IMR-90 (cell line): ENCODE results near the gene STARD8. TPM values are rescaled to one million over a fixed set of nuclear protein-coding genes. Genes with fewer than 3 reads are reported as not detected.

Experiments
- ATAC-seq: fragments of 200-7000 bp; cut with Tn5 transposase; 2 replicates; pipeline ENCODE4 v1.9.1; 2020; ENCODE audit warnings: low read depth, mild to moderate bottlenecking, moderate library complexity
- BruUV-seq: library from RNA; stranded (reverse); fragments of 400-500 nt; replicated peaks from 2 replicates; lab custom pipeline; 2021; lab: Mats Ljungman, UMichigan
- CTCF ChIA-PET: fragments of 300-600 bp; formaldehyde crosslinking; extraction: SDS; loops from one replicate; lab custom pipeline; 2021; ENCODE audit warnings: antibody characterized with exemption; lab: Yijun Ruan, JAX
- POLR2A ChIA-PET: fragments of 300-600 bp; sonication (Branson Sonifier 250); formaldehyde crosslinking; loops from one replicate; lab custom pipeline; 2022; ENCODE audit warnings: antibody characterized with exemption; ENCODE audit not compliant: unreplicated experiment; lab: Charles Lee
- DNase-seq: peaks from one replicate; pipeline ENCODE4 v3.0.0; 2013
- H2AFZ ChIP-seq: replicated peaks from 2 replicates; pipeline ENCODE3; 2013; ENCODE audit warnings: low read length, mild to moderate bottlenecking; ENCODE audit not compliant: poor library complexity
- H2AK5ac ChIP-seq: 2 replicates; pipeline ENCODE4 v1.6.1; 2013; ENCODE audit warnings: low read depth, low read length, inconsistent platforms
- H2AK9ac ChIP-seq: replicated peaks from 2 replicates; pipeline ENCODE3; 2013; ENCODE audit warnings: mild to moderate bottlenecking, low read depth, low read length, moderate library complexity; ENCODE audit not compliant: poor library complexity
- H2BK120ac ChIP-seq: 2 replicates; pipeline ENCODE4 v1.6.1; 2013; ENCODE audit warnings: low read depth, low read length, inconsistent platforms
- H2BK15ac ChIP-seq: 3 replicates; pipeline ENCODE4 v1.6.1; 2013; ENCODE audit warnings: low read depth, low read length, inconsistent platforms
- H2BK20ac ChIP-seq: 2 replicates; pipeline ENCODE4 v1.6.1; 2013; ENCODE audit warnings: low read depth, mild to moderate bottlenecking, inconsistent platforms, low read length, moderate library complexity
- H2BK5ac ChIP-seq: 2 replicates; pipeline ENCODE4 v1.6.1; 2013; ENCODE audit warnings: mild to moderate bottlenecking, low read depth, low read length, inconsistent platforms; ENCODE audit not compliant: poor library complexity, severe bottlenecking
- H3K14ac ChIP-seq: replicated peaks from 2 replicates; pipeline ENCODE4 v1.6.1; 2013; ENCODE audit warnings: low read depth, low read length, inconsistent platforms
- H3K18ac ChIP-seq: 2 replicates; pipeline ENCODE4 v1.6.1; 2013; ENCODE audit warnings: low read depth, low read length, control low read depth
- H3K23ac ChIP-seq: 2 replicates; pipeline ENCODE4 v1.6.1; 2013; ENCODE audit warnings: low read depth, low read length, inconsistent platforms
- H3K27ac ChIP-seq: 2 replicates; pipeline ENCODE4 v1.5.1; 2013; ENCODE audit warnings: mild to moderate bottlenecking, control low read depth, low read length; ENCODE audit not compliant: insufficient read depth
- H3K27me3 ChIP-seq: 2 replicates; pipeline ENCODE4 v1.6.1; 2013; ENCODE audit warnings: low read length; ENCODE audit not compliant: control insufficient read depth, insufficient read depth
- H3K36me3 ChIP-seq: 2 replicates; pipeline ENCODE4 v1.6.1; 2013; ENCODE audit warnings: low read length, mixed read lengths; ENCODE audit not compliant: control insufficient read depth, insufficient read depth
- H3K4ac ChIP-seq: 2 replicates; pipeline ENCODE4 v1.6.1; 2013; ENCODE audit warnings: low read depth, low read length, inconsistent platforms
- H3K4me1 ChIP-seq: 2 replicates; pipeline ENCODE4 v1.6.1; 2013; ENCODE audit warnings: low read length, mixed read lengths; ENCODE audit not compliant: control insufficient read depth, insufficient read depth
- H3K4me2 ChIP-seq: 2 replicates; pipeline ENCODE4 v1.6.1; 2013; ENCODE audit warnings: low read depth, mild to moderate bottlenecking, control low read depth, low read length, moderate library complexity
- H3K4me3 ChIP-seq: 2 replicates; pipeline ENCODE4 v1.5.1; 2013; ENCODE audit warnings: low read depth, mild to moderate bottlenecking, control low read depth, low read length, moderate library complexity; ENCODE audit not compliant: insufficient read depth
- H3K56ac ChIP-seq: 2 replicates; pipeline ENCODE4 v1.6.1; 2013; ENCODE audit warnings: low read length, inconsistent platforms; ENCODE audit not compliant: insufficient read depth; ENCODE audit errors: extremely low read depth
- H3K79me1 ChIP-seq, 2 experiments: 2 replicates each; pipeline ENCODE4 v1.6.1; 2013; ENCODE audit warnings: low read length in 2 of 2, inconsistent platforms in 1 of 2, low read depth in 1 of 2
- H3K9ac ChIP-seq: 2 replicates; pipeline ENCODE4 v1.6.1; 2013; ENCODE audit warnings: low read depth, low read length, control low read depth
- H3K9me1 ChIP-seq: 2 replicates; pipeline ENCODE4 v1.6.1; 2013; ENCODE audit warnings: low read length, inconsistent platforms; ENCODE audit not compliant: insufficient read depth
- H3K9me3 ChIP-seq: 2 replicates; pipeline ENCODE4 v1.6.1; 2013; ENCODE audit warnings: low read length; ENCODE audit not compliant: control insufficient read depth, insufficient read depth
- H4K20me1 ChIP-seq: 2 replicates; pipeline ENCODE4 v1.6.1; 2013; ENCODE audit warnings: low read length, inconsistent platforms; ENCODE audit not compliant: insufficient read depth
- H4K5ac ChIP-seq: 2 replicates; pipeline ENCODE4 v1.6.1; 2013; ENCODE audit warnings: mild to moderate bottlenecking, low read depth, low read length, control low read depth
- H4K8ac ChIP-seq, 2 experiments: 2 replicates each; pipeline ENCODE4 v1.6.1; 2013; ENCODE audit warnings: low read depth in 2 of 2, low read length in 2 of 2, control low read depth in 1 of 2, inconsistent platforms in 1 of 2
- H4K91ac ChIP-seq: 2 replicates; pipeline ENCODE4 v1.6.1; 2013; ENCODE audit warnings: low read depth, low read length, inconsistent platforms; ENCODE audit not compliant: insufficient read depth
- BHLHE40 ChIP-seq: fragments of 150-350 bp; IDR thresholded peaks from 2 replicates; pipeline ENCODE4 v1.6.1; 2016; ENCODE audit warnings: mild to moderate bottlenecking, low read depth, low read length
- CHD1 ChIP-seq: IDR thresholded peaks from 2 replicates; pipeline ENCODE4 v1.6.1; 2012; ENCODE audit warnings: low read depth, low read length, improper control_type of control experiment
- CTCF ChIP-seq: conservative IDR thresholded peaks from 2 replicates; pipeline ENCODE4 v1.5.1; 2012; ENCODE audit warnings: mild to moderate bottlenecking, low read depth, low read length, improper control_type of control experiment
- FOS ChIP-seq: fragments of 150-350 bp; IDR thresholded peaks from 2 replicates; pipeline ENCODE4 v1.6.1; 2016; ENCODE audit warnings: low read depth, low read length
- MXI1 ChIP-seq: IDR thresholded peaks from 2 replicates; pipeline ENCODE4 v1.6.1; 2012; ENCODE audit warnings: low read depth, mild to moderate bottlenecking, low read length, moderate library complexity, borderline replicate concordance
- POLR2A ChIP-seq: IDR thresholded peaks from 2 replicates; pipeline ENCODE4 v1.6.1; 2012; ENCODE audit warnings: mild to moderate bottlenecking, low read depth, low read length
- RAD21 ChIP-seq: IDR thresholded peaks from 2 replicates; pipeline ENCODE4 v1.6.1; 2012; ENCODE audit warnings: low read length, improper control_type of control experiment
- RCOR1 ChIP-seq: IDR thresholded peaks from 2 replicates; pipeline ENCODE4 v1.6.1; 2012; ENCODE audit warnings: mild to moderate bottlenecking, low read length, improper control_type of control experiment; ENCODE audit not compliant: insufficient replicate concordance
- RFX5 ChIP-seq: IDR thresholded peaks from 2 replicates; pipeline ENCODE4 v1.8.0; 2012; ENCODE audit warnings: low read depth, mild to moderate bottlenecking, low read length, moderate library complexity
- SMC3 ChIP-seq: fragments of 150-350 bp; IDR thresholded peaks from 2 replicates; pipeline ENCODE4 v1.6.1; 2016; ENCODE audit warnings: low read depth, mild to moderate bottlenecking, antibody characterized with exemption, low read length, moderate library complexity
- WGBS, 2 experiments: methylation state at CpG; one replicate each; pipeline versions ENCODE4 v1.1.5 to v1.1.7; 2013; ENCODE audit warnings: missing lambda C conversion rate in 2 of 2; ENCODE audit not compliant: insufficient read length in 1 of 2; ENCODE audit errors: extremely low coverage in 2 of 2; 5-methylcytosine and 5-hydroxymethylcytosine counted together
- dilution Hi-C: fragments of 300-500 bp; cut with HindIII; formaldehyde crosslinking; loops from one replicate; pipeline ENCODE4 v1.14.3; 2018; ENCODE audit warnings: low sequenced_read_pairs; ENCODE audit not compliant: unreplicated experiment
- in situ Hi-C: fragments of 300-500 bp; cut with MboI; formaldehyde crosslinking; loops from 3 replicates; pipeline ENCODE4 v1.14.3; 2019; ENCODE audit warnings: low sequenced_read_pairs, inconsistent platforms, mixed read lengths
- intact Hi-C: fragments of 100-400 bp; cut with micrococcal nuclease; formaldehyde crosslinking; loops from 2 replicates; pipeline ENCODE4 v1.10.0; 2022
- polyA plus RNA-seq, 3 experiments: library from polyadenylated mRNA; depleted of rRNA; stranded (reverse); fragments of >200 nt; gene quantifications; 2 replicates each; pipeline ENCODE4 v1.2.3, GENCODE V29; 2012; ENCODE audit warnings: low replicate concordance in 1 of 3
- total RNA-seq: library from RNA; depleted of rRNA; stranded (reverse); fragments of >200 nt; gene quantifications from 2 replicates; pipeline ENCODE4 v1.2.3, GENCODE V29; 2012

STARD8 gene
- total and polyA plus RNA-seq, 2 of the 4 experiments (the other 2 are of a cell fraction), result 1.6 to 2.3 TPM

DNA sequence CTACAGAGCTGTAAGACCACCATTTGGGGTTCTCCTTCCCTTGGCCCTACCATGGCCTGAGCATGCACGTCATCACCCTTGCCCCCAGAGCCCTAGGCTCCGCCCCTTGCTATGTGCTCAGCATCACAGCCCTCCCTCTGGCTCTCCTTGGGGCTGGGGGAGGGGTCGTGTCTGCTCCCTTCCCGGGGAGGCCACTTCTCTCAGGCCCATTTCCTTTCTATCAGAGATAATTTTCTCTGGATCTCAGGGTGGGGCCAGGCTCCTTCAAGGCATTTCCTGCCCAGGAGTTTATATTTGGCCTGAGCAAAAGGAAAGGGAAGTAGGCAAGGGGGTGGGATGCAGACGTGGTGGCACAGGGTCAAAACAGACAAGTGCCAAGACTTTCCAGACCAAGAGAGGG, 55.9 kb downstream of the STARD8 start (continued):
- TF ChIP-seq CTCF (no peak), RAD21 (no peak)

GRCh38 chrX:68703846-68704245, 56.4 kb downstream of the STARD8 start:
- H4K20me1 ChIP-seq, result no peaks in the 10 kb centered on the region
- H2BK120ac ChIP-seq, result no peak overlapping the region
- H2AK5ac ChIP-seq, result no peak overlapping the region
- no peak overlapping the region for H3K18ac ChIP-seq
- DNase-seq, result no peak
- no peaks in the 10 kb centered on the region for H3K36me3 ChIP-seq
- H2AK9ac ChIP-seq, result no peak overlapping the region
- dilution Hi-C loops, result no loop called here
- no peaks in the 10 kb centered on the region for H3K9me1 ChIP-seq
- H3K27me3 ChIP-seq, result peaks cover 11% of the 10 kb centered on the region; the same call in 1 of the 2 replicates
- intact Hi-C loops, result loop anchor here (10.0 kb wide), 1 partner anchor 169 kb away; no protein-coding TSS in a partner anchor
- no peak overlapping the region for H3K27ac ChIP-seq
- no peaks in the 10 kb centered on the region for H3K9me3 ChIP-seq
- in situ Hi-C loops, result loop anchor here (25.0 kb wide), 1 partner anchor 517 kb away; no protein-coding TSS in a partner anchor
- H3K56ac ChIP-seq, result no peak overlapping the region
- WGBS, 2 experiments, result no CpG with 5 or more reads among the region's 3 CpGs
- H3K4me2 ChIP-seq, result no peak overlapping the region
- H3K4me3 ChIP-seq, result no peak overlapping the region
- no peak overlapping the region for H4K8ac ChIP-seq
- no peak overlapping the region for H3K4ac ChIP-seq
- peak overlapping the region; percentile 9 for H2AFZ ChIP-seq
- H3K23ac ChIP-seq, result no peak overlapping the region
- POLR2A ChIA-PET, result no interaction called here
- no TSS peak for BruUV-seq
- CTCF ChIA-PET, result no interaction called here
- no peaks in the 10 kb centered on the region for H3K4me1 ChIP-seq
- H4K91ac ChIP-seq, result no peak overlapping the region
- no peak overlapping the region for H2BK5ac ChIP-seq
- TF ChIP-seq CHD1 (no peak), SMC3 (no peak), FOS (no peak), RFX5 (no peak), BHLHE40 (no peak), MXI1 (no peak), RCOR1 (no peak), POLR2A (no peak)
- no peak overlapping the region for H4K5ac ChIP-seq
- H3K79me1 ChIP-seq, result no peaks in the 10 kb centered on the region
- H3K9ac ChIP-seq, result no peak overlapping the region
- no peak overlapping the region for H2BK20ac ChIP-seq
- H2BK15ac ChIP-seq, result no peak overlapping the region
- 0 out of 2 replicates have a peak overlapping the region, but pooled peaks have one; percentile 4 for H3K14ac ChIP-seq
- no peak for ATAC-seq
